Fibroblast of pulmonary artery (primary cell): ENCODE measurements around the gene PALLD.
"Not testable (repeated sequence)": the region's sequence is repeated elsewhere in the genome, so short reads cannot be mapped to it uniquely, and the experiment has no call there.

ENCODE experiments used
- DNase-seq: peaks from one replicate; pipeline ENCODE4 v3.0.0-alpha.2; 2010; ENCODE audit warnings: low read depth
- H3K4me3 ChIP-seq: replicated peaks from 2 replicates; pipeline ENCODE4 v1.5.1; 2011; ENCODE audit warnings: low read depth, mild to moderate bottlenecking, control low read depth, low read length, moderate library complexity
- TF ChIP-seq, protein P1 (sequence below): IDR thresholded peaks from 2 replicates; pipeline ENCODE4 v1.5.1; 2011; ENCODE audit warnings: mild to moderate bottlenecking, control low read depth, low read length, inconsistent platforms; ENCODE audit errors: missing control alignments

PALLD gene

DNA sequence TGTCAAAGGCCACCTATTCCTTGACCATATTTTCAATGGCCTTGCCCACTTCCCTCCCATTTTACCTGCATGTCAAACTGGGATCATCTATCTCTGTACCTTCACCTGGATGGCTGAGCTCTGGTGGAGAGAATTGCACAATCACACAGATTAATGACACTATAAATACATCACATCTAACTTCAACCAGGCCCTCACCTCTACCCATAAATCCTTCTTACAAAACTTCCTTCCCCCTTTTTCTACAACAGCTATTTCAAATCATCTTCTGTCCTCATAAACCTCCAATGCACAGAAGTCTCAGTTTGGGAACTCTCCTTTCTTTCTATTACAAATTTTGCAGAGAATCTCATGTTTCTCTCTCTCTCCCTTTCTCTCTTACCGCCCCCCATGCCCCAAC lies 9.2 kb downstream of the PALLD start:
- TF ChIP-seq, protein P1, sequence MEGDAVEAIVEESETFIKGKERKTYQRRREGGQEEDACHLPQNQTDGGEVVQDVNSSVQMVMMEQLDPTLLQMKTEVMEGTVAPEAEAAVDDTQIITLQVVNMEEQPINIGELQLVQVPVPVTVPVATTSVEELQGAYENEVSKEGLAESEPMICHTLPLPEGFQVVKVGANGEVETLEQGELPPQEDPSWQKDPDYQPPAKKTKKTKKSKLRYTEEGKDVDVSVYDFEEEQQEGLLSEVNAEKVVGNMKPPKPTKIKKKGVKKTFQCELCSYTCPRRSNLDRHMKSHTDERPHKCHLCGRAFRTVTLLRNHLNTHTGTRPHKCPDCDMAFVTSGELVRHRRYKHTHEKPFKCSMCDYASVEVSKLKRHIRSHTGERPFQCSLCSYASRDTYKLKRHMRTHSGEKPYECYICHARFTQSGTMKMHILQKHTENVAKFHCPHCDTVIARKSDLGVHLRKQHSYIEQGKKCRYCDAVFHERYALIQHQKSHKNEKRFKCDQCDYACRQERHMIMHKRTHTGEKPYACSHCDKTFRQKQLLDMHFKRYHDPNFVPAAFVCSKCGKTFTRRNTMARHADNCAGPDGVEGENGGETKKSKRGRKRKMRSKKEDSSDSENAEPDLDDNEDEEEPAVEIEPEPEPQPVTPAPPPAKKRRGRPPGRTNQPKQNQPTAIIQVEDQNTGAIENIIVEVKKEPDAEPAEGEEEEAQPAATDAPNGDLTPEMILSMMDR, result no peak
- no peak overlapping the region for H3K4me3 ChIP-seq
- DNase-seq, result no peak

DNA sequence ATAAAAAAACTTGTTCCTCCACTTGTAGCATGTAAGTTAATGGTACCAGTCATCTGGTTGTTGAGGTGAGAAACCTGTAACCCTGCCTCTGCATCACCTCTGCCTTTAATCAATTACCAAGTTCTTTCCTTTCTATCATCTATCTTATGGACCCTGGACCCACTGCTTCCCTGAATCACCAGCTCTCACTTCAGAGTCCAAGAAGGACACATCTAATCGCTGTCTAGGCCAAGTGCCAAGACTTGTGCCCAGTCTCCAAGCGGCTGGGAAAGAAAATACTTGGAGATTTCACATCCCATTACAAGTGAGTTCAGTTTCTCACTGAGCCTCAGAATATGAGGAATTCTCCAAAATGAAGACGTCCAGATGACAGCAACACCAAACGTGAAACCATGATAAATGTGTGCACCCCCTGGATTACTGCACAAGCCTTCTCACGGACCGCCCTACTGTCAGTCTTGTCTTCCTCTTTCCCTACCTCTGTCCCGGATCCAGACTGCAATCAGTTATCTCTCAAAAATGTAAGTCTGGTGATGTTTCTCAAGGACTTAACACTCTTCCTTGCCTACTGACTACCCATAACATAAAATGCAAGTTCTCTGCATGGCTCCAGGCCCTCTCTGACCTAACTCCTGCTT lies 10.4 kb downstream of the PALLD start:
- TF ChIP-seq, protein P1, result no peak
- H3K4me3 ChIP-seq, result no peak overlapping the region
- DNase-seq, result no peak

DNA sequence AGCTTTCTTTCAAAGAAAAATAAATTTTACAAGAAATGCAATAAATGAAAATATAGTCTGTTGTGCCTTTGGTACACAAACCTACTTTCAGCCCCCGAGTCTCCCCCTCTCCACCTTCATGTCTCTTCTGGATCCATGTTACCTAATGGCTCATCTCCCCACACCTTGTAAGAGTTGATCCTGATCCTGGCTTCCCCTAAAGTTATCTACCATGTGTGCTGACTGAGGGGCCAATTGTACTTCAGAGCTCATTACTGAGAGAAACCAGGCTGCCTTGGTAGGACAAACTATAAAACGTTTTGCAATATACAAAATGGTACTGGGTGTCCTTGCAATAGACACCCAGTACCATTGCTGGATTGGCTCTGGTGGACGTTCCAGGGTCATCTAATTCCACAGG lies 11.8 kb downstream of the PALLD start:
- TF ChIP-seq, protein P1, result no peak
- DNase-seq, result no peak
- H3K4me3 ChIP-seq, result no peak overlapping the region

DNA sequence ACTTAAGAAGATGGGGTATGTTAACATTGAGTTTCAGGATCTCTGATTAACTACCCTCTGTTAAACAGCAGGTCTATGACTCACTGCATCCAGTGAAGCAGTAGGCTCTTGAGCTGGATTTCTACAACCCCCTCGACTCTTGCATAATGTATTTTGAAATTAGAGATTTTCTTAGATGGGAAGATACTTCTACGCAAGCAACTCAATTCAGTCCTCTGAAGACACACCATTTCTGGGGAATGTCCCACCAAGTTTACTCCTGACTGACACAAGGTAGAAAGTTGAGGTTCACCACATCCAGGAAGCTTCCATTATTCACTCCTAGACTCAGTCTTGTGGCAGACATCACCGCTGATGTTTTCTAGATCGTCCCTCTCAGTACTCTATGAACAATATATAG lies 12.9 kb downstream of the PALLD start:
- TF ChIP-seq, protein P1, result no peak
- no peak overlapping the region for H3K4me3 ChIP-seq
- DNase-seq, result peak; percentile 63

DNA sequence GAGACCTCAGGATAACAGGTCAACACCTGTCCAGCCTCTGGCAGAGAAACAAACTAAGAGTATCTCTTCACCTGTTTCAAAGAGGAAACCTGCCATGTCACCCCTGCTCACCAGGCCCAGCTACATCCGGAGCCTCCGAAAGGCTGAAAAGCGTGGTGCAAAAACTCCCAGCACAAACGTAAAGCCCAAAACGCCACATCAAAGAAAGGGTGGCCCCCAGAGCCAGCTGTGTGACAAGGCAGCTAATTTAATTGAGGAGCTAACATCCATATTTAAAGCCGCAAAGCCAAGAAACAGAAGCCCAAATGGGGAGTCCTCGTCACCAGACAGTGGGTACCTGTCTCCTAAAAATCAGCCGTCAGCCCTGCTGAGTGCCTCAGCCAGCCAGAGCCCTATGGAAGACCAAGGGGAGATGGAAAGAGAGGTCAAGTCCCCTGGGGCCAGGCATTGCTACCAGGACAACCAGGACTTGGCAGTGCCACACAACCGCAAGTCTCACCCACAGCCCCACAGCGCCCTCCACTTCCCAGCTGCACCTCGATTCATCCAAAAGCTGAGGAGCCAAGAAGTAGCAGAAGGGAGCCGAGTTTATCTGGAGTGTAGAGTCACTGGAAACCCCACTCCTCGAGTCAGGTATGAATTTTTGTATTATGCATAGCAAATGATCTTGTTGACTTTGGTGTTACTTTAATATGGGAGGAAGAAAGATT lies 15.1 kb downstream of the PALLD start:
- no peak for DNase-seq
- TF ChIP-seq, protein P1, result no peak
- no peak overlapping the region for H3K4me3 ChIP-seq

DNA sequence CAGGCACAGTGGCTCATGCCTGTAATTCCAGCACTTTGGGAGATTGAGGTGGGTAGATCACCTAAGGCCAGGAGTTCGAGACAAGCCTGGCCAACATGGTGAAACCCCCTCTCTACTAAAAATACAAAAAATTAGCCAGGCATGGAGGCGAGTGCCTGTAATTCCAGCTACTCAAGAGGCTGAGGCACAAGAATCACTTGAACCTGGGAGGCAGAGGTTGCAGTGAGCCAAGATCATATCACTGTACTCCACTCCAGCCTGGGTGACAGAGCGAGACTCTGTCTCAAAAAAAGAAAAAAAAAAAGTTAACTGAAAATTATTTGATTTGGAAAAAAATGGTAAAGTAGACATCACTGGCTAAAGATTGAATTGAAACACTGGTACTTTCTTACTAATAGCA lies 17.0 kb downstream of the PALLD start:
- H3K4me3 ChIP-seq, DNase-seq: not testable (repeated sequence)

DNA sequence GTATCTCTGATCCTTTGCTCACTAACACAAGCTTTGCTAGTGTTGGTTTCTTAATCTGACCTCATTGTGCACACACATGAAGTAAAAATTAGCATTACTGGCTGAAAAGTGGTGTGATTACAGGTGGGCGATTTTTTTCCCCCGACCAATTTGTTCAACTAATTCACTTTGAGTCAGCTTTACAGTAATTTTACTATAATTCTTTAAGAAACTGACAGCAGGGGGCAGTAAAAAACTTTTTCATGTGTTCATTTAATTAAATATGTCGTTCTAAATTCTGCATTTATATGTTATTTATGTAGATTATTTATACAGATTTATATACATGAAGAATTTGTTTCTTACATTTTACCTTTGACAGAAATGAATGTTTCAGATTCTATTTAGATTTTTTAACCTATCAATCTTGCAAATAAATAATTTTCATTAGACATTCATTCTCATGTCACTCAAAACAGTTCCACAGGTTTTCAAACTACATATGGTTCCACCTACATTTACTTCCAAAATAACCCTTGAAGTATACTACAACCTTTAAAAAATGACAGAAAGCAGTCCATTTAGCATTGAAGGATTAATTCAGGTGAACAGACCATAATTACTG lies 17.5 kb downstream of the PALLD start:
- TF ChIP-seq, protein P1, result peak; percentile 31
- peak; percentile 65 for DNase-seq
- no peak overlapping the region for H3K4me3 ChIP-seq
